WI38 (cell line): ENCODE measurements around the gene TMEM219.
"Not testable (repeated sequence)": the region's sequence is repeated elsewhere in the genome, so short reads cannot be mapped to it uniquely, and the experiment has no call there.

Experiments used
- H3K4me3 ChIP-seq: 2 replicates; pipeline ENCODE4 v1.5.1; 2011; ENCODE audit warnings: low read depth, mild to moderate bottlenecking, control low read depth, low read length
- CTCF ChIP-seq: IDR thresholded peaks from 2 replicates; pipeline ENCODE4 v1.5.1; 2012; ENCODE audit warnings: low read depth, mild to moderate bottlenecking, control low read depth, low read length

Gene TMEM219

GRCh38 chr16:29927070-29927905 lies 34.6 kb upstream of the TMEM219 start:
- H3K4me3 ChIP-seq, result peak overlapping the region; percentile 93
- TF ChIP-seq CTCF, result no peak

DNA sequence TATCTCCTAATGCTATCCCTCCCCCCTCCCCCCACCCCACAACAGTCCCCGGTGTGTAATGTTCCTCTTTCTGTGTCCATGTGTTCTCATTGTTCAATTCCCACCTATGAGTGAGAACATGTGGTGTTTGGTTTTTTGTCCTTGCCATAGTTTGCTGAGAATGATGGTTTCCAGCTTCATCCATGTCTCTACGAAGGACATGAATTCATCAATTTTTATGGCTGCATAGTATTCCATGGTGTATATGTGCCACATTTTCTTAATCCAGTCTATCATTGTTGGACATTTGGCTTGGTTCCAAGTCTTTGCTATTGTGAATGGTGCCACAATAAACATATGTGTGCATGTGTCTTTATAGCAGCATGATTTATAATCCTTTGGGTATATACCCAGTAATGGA lies 30.1 kb upstream of the TMEM219 start:
- not testable (repeated sequence) for H3K4me3 ChIP-seq

- no peak for TF ChIP-seq CTCF
- no peak overlapping the region for H3K4me3 ChIP-seq
These were observed 21.2 kb upstream of the TMEM219 start for GRCh38 chr16:29940656-29941055.

DNA sequence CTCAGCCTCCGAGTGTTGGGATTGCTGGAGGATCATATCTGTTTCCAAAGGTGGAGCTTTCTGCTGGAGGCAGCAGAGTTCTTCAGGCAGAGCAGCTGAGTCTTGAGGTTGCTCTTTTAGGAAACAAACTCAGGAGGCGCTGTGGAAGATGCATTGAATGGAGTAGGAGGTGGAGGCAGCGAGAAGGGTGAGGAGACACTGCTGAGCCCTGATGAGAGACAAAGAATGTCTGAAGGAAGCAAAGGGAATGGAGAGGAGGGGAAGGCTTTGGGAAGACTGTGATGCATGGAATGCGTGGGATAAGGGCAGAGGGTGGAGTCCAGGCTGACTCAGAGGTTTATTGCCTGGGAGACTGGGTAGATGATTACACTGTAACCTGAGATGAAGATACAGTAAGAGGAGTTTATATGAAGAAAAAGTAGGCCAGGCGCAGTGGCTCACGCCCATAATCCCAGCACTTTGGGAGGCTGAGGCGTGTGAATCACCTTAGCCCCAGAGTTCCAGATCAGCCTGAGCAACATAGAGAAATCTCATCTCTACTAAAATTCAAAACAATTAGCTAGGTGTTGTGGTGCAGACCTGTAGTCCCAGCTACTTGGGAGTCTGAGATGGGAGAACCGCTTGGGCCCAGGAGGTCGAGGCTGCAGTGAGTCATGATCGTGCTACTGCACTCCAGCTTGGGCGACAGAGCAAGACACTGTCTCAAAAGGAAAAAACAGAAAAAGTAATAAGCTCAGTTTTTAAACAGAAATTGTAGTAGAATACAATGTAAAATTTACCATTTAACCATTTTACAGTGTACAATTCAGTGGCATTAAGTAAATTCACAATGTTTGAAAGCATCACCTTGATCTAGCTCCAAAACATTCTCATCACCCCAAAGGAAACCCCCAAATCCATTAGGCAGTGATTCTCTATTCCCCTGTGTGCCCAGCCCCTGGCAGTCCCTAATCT lies 17.8 kb upstream of the TMEM219 start:
- peak overlapping the region; percentile 22; the same call in 1 of the 2 replicates for H3K4me3 ChIP-seq

GRCh38 chr16:29947897-29948296 lies 14.0 kb upstream of the TMEM219 start:
- no peak for TF ChIP-seq CTCF
- H3K4me3 ChIP-seq, result no peak overlapping the region

More for the DNA sequence above, 17.8 kb upstream of the TMEM219 start:
- TF ChIP-seq CTCF, result peak; percentile 36; the same call in 1 of the 2 replicates

DNA sequence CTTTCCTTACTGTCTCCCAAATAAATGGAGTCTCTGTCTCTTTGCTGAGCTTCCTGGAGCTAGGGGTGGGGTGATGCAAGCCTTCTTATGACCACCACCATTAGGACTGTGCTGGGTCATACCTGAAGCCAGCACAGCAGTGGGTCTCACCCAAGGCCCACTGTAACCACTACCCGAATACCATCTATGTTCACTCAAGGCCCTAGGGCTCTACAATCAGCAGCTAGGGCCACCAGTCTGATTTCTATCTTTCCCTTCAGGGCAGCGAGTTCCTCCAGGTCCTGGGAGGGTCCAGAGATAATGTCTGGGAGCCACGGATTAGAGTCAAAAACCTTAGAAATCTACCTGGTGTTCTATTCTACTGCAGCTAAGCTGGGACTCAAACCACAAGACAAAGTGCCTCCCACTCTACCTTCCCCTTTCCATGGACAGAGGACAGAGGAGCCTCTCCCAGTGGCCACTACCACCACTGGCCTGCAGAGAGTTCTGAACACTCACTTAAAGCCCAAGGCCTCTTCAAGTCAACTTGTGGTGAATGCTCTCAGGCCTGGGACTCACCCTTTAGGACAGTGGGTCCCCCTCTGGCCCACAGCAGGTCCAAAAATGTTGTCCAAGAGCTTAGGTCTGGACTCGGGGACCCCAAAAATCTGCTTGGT lies 10.9 kb upstream of the TMEM219 start:
- no peak overlapping the region for H3K4me3 ChIP-seq
- no peak for TF ChIP-seq CTCF

- no peak for TF ChIP-seq CTCF
- H3K4me3 ChIP-seq, result no peak overlapping the region
These were observed 10.1 kb upstream of the TMEM219 start for GRCh38 chr16:29951625-29952365.
